Natural killer cell (primary cell): ENCODE results near the gene C15orf62. TPM values are rescaled to one million over a fixed set of nuclear protein-coding genes. Genes with fewer than 3 reads are reported as not detected.

Experiments
- ATAC-seq, 3 donors: fragments of 150-1000 bp in 2 of 3; fragments of 200-7000 bp in 1 of 3; cut with Tn5 transposase; 1 replicate in 1 of 3; 2 replicates in 2 of 3; pipeline ENCODE4 v1.10.0; 2021; ENCODE audit warnings: mild to moderate bottlenecking in 2 of 3, moderate library complexity in 2 of 3
- DNase-seq, 2 donors: peaks; one replicate each; pipeline versions ENCODE4 v3.0.0 to v3.0.0-alpha.2; 2013 to 2021; ENCODE audit warnings: mixed read lengths in 1 of 2
- H3K27ac ChIP-seq: one replicate; pipeline ENCODE4 v1.5.1; 2013; ENCODE audit warnings: mild to moderate bottlenecking, low read length
- H3K27me3 ChIP-seq: one replicate; pipeline ENCODE4 v1.6.1; 2013; ENCODE audit warnings: low read length; ENCODE audit not compliant: control insufficient read depth, insufficient read depth
- H3K36me3 ChIP-seq: one replicate; pipeline ENCODE4 v1.6.1; 2013; ENCODE audit warnings: low read length; ENCODE audit not compliant: control insufficient read depth, insufficient read depth
- H3K4me1 ChIP-seq: one replicate; pipeline ENCODE4 v1.6.1; 2013; ENCODE audit warnings: low read length; ENCODE audit not compliant: control insufficient read depth, insufficient read depth
- H3K4me3 ChIP-seq: one replicate; pipeline ENCODE4 v1.5.1; 2013; ENCODE audit warnings: low read length
- H3K9me3 ChIP-seq: one replicate; pipeline ENCODE4 v1.6.1; 2013; ENCODE audit warnings: low read length; ENCODE audit not compliant: control insufficient read depth, insufficient read depth
- H3K27ac Mint-ChIP-seq, 2 donors: one replicate each; pipeline ENCODE4 v1.8.0; 2022; ENCODE audit warnings: mild to moderate bottlenecking in 2 of 2, mixed read lengths in 2 of 2, moderate library complexity in 1 of 2
- H3K27me3 Mint-ChIP-seq, 2 donors: one replicate each; pipeline ENCODE4 v1.8.0; 2022; ENCODE audit warnings: low read depth in 2 of 2, mixed read lengths in 2 of 2
- H3K36me3 Mint-ChIP-seq: one replicate; pipeline ENCODE4 v1.8.0; 2022; ENCODE audit warnings: mixed read lengths
- H3K4me1 Mint-ChIP-seq, 2 donors: one replicate each; pipeline ENCODE4 v1.8.0; 2022; ENCODE audit warnings: mixed read lengths in 2 of 2
- H3K4me3 Mint-ChIP-seq: one replicate; pipeline ENCODE4 v1.8.0; 2022; ENCODE audit warnings: mild to moderate bottlenecking, moderate library complexity, mixed read lengths
- H3K9me3 Mint-ChIP-seq, 2 donors: one replicate each; pipeline ENCODE4 v1.8.0; 2022; ENCODE audit warnings: mixed read lengths in 2 of 2
- CTCF ChIP-seq: fragments of 200-600 bp; IDR thresholded peaks from one replicate; pipeline ENCODE4 v1.8.0; 2022; ENCODE audit warnings: antibody characterized with exemption
- WGBS: methylation state at CpG from one replicate; pipeline ENCODE4 v1.1.7; 2013; ENCODE audit warnings: missing lambda C conversion rate; ENCODE audit not compliant: insufficient coverage; 5-methylcytosine and 5-hydroxymethylcytosine counted together
- intact Hi-C: fragments of 100-400 bp; cut with micrococcal nuclease; formaldehyde crosslinking; loops from one replicate; pipeline ENCODE4 v1.14.2; 2022
- total RNA-seq, 4 donors: library from RNA; stranded (reverse); fragments of 120-200 nt in 1 of 4; gene quantifications; one replicate each; pipeline versions ENCODE4 v1.2.3 to v1.2.4, GENCODE V29; 2013 to 2022

Gene C15orf62
- total RNA-seq, 3 donors from 2014 or later (not counting 1 experiment from before 2014, with no cell fraction given): 0.64 to 1.4 (median 0.80) TPM

DNA sequence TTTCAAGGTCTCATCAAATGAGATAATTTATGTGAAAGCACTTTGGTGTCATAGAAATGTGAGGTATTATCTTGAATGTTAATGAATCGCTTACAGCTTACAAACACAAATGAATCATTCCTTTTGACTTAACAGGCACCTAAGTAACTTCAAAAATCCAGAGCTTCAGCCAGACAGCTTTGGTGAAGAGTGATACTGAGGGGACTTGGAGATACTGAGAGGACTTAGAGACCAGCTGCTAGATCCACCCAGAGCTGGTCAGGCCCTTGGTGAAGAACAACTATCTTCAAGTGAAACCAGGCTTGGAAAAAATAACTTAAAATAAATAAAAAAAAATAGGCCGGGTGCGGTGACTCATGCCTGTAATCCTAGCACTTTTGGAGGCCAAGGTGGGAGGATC, 20.9 kb downstream of the C15orf62 start:
- DNase-seq (no peak), ATAC-seq (no peak)
- peaks cover 7% of the 10 kb centered on the region for H3K36me3 ChIP-seq
- WGBS: no CpG with 5 or more reads among the region's 3 CpGs
- Mint-ChIP-seq H3K4me1 (peaks cover 31 to 35% of the 10 kb centered on the region in 2 donors), H3K9me3 (no peaks in the 10 kb centered on the region), H3K27ac (no peak overlapping the region), H3K27me3 (no peaks in the 10 kb centered on the region), H3K4me3 (no peak overlapping the region), H3K36me3 (no peaks in the 10 kb centered on the region)
- intact Hi-C loops: no loop called here
- H3K27me3 ChIP-seq: no peaks in the 10 kb centered on the region
- no peaks in the 10 kb centered on the region for H3K9me3 ChIP-seq
- no peak overlapping the region for H3K4me3 ChIP-seq
- no peak overlapping the region for H3K27ac ChIP-seq
- TF ChIP-seq CTCF: no peak
- H3K4me1 ChIP-seq: peaks cover 26% of the 10 kb centered on the region

DNA sequence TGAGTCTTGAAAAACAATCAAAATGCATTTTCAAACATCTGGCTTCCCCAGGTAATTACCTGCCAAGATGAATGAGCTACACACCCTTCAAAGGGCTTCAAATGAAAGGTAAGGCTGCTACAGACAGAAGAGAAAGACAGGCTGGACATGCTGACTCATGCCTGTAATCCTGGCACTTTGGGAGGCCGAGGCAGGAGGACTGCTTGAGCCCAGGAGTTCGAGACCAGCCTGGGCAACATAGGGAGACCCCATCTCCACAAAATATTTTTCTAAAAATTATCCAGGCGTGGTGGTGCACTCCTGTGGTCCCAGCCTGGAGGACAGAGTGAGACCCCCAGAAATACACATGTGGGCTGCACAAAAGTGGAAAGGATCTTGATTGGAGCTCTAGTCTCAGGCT, 22.6 kb downstream of the C15orf62 start:
- peaks cover 16% of the 10 kb centered on the region for H3K4me1 ChIP-seq

DNA sequence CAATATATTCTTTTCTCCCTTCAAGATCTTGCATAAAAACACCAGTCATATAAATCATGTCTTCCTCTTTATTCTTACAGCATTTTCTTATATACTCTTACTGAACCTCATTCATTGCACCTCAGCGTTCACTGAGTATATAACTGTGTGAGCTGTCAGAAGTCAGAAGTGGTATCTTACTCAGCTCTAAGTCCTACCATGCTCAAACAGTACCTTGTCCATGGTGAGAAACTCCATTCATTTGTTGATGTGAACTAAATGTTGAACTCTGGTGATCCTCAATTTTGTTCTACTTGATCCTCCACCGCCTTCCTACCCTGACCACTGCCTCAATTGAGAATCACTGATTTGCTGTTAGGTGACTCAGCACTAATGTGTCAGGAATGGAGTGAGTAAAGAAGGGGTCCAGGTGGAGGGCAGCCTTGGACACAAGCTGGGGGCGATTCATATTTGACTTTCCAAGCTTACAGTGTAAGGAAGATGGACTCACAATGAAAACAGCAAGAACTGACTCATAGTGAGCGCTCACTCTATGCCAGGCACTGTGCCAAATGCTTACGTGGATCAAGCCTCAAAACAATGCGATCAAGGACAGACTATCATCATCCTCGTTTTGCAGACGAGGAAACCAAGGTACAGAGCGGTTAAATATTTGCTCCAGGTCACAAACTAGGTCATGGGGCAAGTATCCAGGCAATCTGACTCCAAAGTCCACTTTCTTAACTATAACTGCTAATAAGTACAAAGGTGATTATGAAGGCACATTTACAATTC, 23.6 kb downstream of the C15orf62 start:
- Histone ChIP-seq H3K4me1 (peaks cover 7% of the 10 kb centered on the region), H3K27me3 (no peaks in the 10 kb centered on the region), H3K9me3 (no peaks in the 10 kb centered on the region), H3K27ac (no peak overlapping the region), H3K36me3 (peaks cover 7% of the 10 kb centered on the region), H3K4me3 (no peak overlapping the region)
- Mint-ChIP-seq H3K27me3 (no peaks in the 10 kb centered on the region), H3K9me3 (no peaks in the 10 kb centered on the region), H3K36me3 (no peaks in the 10 kb centered on the region), H3K27ac (no peak overlapping the region), H3K4me3 (no peak overlapping the region), H3K4me1 (peaks cover 25 to 27% of the 10 kb centered on the region in 2 donors)
- ATAC-seq (no peak), DNase-seq (no peak)
- TF ChIP-seq CTCF: no peak
- WGBS: 87% methylated on average over 8 of the region's 9 CpGs
- intact Hi-C loops: no loop called here

More for the DNA sequence above, 22.6 kb downstream of the C15orf62 start:
- DNase-seq: no peak
- no peak for ATAC-seq
- Histone ChIP-seq H3K27ac (no peak overlapping the region), H3K9me3 (no peaks in the 10 kb centered on the region), H3K4me3 (no peak overlapping the region), H3K27me3 (no peaks in the 10 kb centered on the region), H3K36me3 (peaks cover 7% of the 10 kb centered on the region)
- Mint-ChIP-seq H3K27me3 (no peaks in the 10 kb centered on the region), H3K4me3 (no peak overlapping the region), H3K36me3 (no peaks in the 10 kb centered on the region), H3K4me1 (peaks cover 27 to 29% of the 10 kb centered on the region in 2 donors), H3K9me3 (no peaks in the 10 kb centered on the region), H3K27ac (peak overlapping the region in 1 of 2 donors; percentile 16)
- 94% methylated on average over 3 of the region's 3 CpGs for WGBS
- no peak for TF ChIP-seq CTCF
- intact Hi-C loops: no loop called here
